Skeletal muscle cell (primary cell): ENCODE measurements around the gene ADCK1.

Experiments used
- DNase-seq: peaks from one replicate; pipeline ENCODE4 v3.0.0-alpha.2; 2010; ENCODE audit warnings: low read depth
- H3K4me3 ChIP-seq: 2 replicates; pipeline ENCODE4 v1.5.1; 2011; ENCODE audit warnings: low read depth, mild to moderate bottlenecking, control low read depth, low read length, moderate library complexity

The ADCK1 gene

GRCh38 chr14:77970646-77971045 lies 170.7 kb downstream of the ADCK1 start:
- no peak overlapping the region for H3K4me3 ChIP-seq
- no peak for DNase-seq

- DNase-seq, result no peak
- H3K4me3 ChIP-seq, result no peak overlapping the region
Observed at GRCh38 chr14:77973246-77973645, 173.3 kb downstream of the ADCK1 start.

- no peak overlapping the region for H3K4me3 ChIP-seq
- no peak for DNase-seq
Observed at GRCh38 chr14:77976591-77976990, 176.7 kb downstream of the ADCK1 start.

GRCh38 chr14:77979171-77979570 lies 179.3 kb downstream of the ADCK1 start:
- DNase-seq, result no peak
- H3K4me3 ChIP-seq, result no peak overlapping the region

- no peak for DNase-seq
- H3K4me3 ChIP-seq, result no peak overlapping the region
Observed at GRCh38 chr14:77979666-77980351, 179.9 kb downstream of the ADCK1 start.

GRCh38 chr14:77980475-77981321 lies 180.8 kb downstream of the ADCK1 start:
- DNase-seq, result no peak
- peak overlapping the region; percentile 24 for H3K4me3 ChIP-seq
